Measurements from ENCODE around the gene GOLGB1.

DNA sequence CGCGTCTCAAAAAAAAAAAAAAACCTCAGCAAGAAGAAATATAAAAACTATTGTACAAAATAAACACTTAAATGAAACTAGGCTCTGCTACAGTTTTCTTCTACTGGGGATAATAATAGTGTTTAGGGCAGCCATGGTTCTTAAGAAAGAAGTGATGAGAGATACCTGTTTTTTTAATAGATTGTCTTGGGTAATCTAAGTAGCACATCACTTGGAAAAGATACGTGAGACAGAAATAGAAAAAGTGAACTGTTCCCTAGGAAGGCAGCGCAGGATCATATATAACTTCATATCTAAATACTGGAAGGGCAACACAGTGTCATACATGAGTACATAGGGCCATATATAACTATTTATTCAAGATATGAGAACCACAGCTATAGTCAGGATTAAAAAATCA lies 11.9 kb downstream of the GOLGB1 start:
- TF ChIP-seq CTCF (IDR thresholded peaks at IDR 0.05; ENCODE audit: poor library complexity) (no peak), EZH2 (IDR thresholded peaks at IDR 0.05; ENCODE audit: borderline replicate concordance) (no peak), EZH2phosphoT487 (IDR thresholded peaks at IDR 0.05; ENCODE audit: low read depth, severe bottlenecking, unreplicated experiment) (no peak)
